ENCODE measurements around the gene CRTC3. TPM values are rescaled to one million over a fixed set of nuclear protein-coding genes. Genes with fewer than 3 reads are reported as not detected.

Gene CRTC3
- total and polyA plus RNA-seq, 2 donors (not counting 3 experiments of a cell fraction or from before 2014, with no cell fraction given) = 16.2 to 26.4 TPM

GRCh38 chr15:90598031-90598577 is 68.4 kb downstream of the CRTC3 start:
- no peak overlapping the region for H3K27ac ChIP-seq (ENCODE audit: insufficient read depth, low read depth, low read length)
- POLR2A ChIA-PET = no interaction called here

More at GRCh38 chr15:90598031-90598577, 68.4 kb downstream of the CRTC3 start:
- DNase-seq (ENCODE audit: low read depth, low spot score) (peak; percentile 7), FAIRE-seq (peak; percentile 18)
- Histone ChIP-seq H3K9me3 (replicated peaks; ENCODE audit: control insufficient read depth, insufficient read depth, low read length) (no peaks in the 10 kb centered on the region), H3K9me1 (replicated peaks; ENCODE audit: control insufficient read depth, extremely low read depth, insufficient read depth, low read length) (no peaks in the 10 kb centered on the region), H3K36me3 (ENCODE audit: control insufficient read depth in 2 of 2, extremely low read depth in 1 of 2, insufficient read depth in 2 of 2, low read length in 2 of 2) (no peaks in the 10 kb centered on the region), H4K20me1 (replicated peaks; ENCODE audit: control insufficient read depth, extremely low read depth, insufficient read depth, low read length) (no peaks in the 10 kb centered on the region), H2AFZ (ENCODE audit: low read depth, low read length) (no peak overlapping the region), H3K27me3 (ENCODE audit: control insufficient read depth in 2 of 2, insufficient read depth in 2 of 2, low read length in 2 of 2) (no peaks in the 10 kb centered on the region), H3K9ac (replicated peaks; ENCODE audit: extremely low read depth, insufficient read depth, low read length) (no peak overlapping the region), H3K4me3 (replicated peaks in 1 of 3; ENCODE audit: insufficient read depth in 1 of 3, low read depth in 1 of 3, low read length in 3 of 3) (no peak overlapping the region), H3K4me1 (ENCODE audit: control insufficient read depth, extremely low read depth, insufficient read depth, low read length) (peaks cover 13% of the 10 kb centered on the region), H3K79me2 (ENCODE audit: control insufficient read depth, insufficient read depth, low read length) (no peaks in the 10 kb centered on the region), H3K4me2 (ENCODE audit: insufficient read depth, low read length) (no peak overlapping the region)
- TF ChIP-seq JUN (IDR thresholded peaks at IDR 0.05; ENCODE audit: borderline replicate concordance, insufficient read depth, insufficient read length, low read depth) = no peak
- TF ChIP-seq POLR2AphosphoS5 (IDR thresholded peaks at IDR 0.05; ENCODE audit: insufficient read depth, low read depth, low read length) = no peak
- no peak for TF ChIP-seq GATA2 (IDR thresholded peaks at IDR 0.05; ENCODE audit: insufficient read depth, insufficient read length, low read depth, low read length)
- no peak for TF ChIP-seq FOS (IDR thresholded peaks at IDR 0.05; ENCODE audit: borderline replicate concordance, insufficient read depth, low read length)
- no peak for TF ChIP-seq CTCF (IDR thresholded peaks at IDR 0.05; ENCODE audit: extremely low read depth in 1 of 2, insufficient read depth in 1 of 2, low read depth in 1 of 2, low read length in 2 of 2)
- no peak for TF ChIP-seq EZH2 (IDR thresholded peaks at IDR 0.05; ENCODE audit: borderline replicate concordance, low read depth, low read length, severe bottlenecking)
- no peak for TF ChIP-seq MAX (IDR thresholded peaks at IDR 0.05; ENCODE audit: insufficient read depth, insufficient read length)
- BruUV-seq (replicated peaks) = no TSS peak
- dilution Hi-C loops (cut with MboI; ENCODE audit: extremely low pct_ligation_motif_present, low sequenced_read_pairs) = no loop called here
- intact Hi-C loops (cut with micrococcal nuclease) = no loop called here
- CTCF ChIA-PET = interaction anchor here (1.0 to 1.6 kb wide), 3 partner anchors 10 to 278 kb away, joined by 3 to 5 read pairs (median 4); no protein-coding TSS in a partner anchor
